ENCODE results near the gene MEX3A.

MEX3A gene

DNA sequence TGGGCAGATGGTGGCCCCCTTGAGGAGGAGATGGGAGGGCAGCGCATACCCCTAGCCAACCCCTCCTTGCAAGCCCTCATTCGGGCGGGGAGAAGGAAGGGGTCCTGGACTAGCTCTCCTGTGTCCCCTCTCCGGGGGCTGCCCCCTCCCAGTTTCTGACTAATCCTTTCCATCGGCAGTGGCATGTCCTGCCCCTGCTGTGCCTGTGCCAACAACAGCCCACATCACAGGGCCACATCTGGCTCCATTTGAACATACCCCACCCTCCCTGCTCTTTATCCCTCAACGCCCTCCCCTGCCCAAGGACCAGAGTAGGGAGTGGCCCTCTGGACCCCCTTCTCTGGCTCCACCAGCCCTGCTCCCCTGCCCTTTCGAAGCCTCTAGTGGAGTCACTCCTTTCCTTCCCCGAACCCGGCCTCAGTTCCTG lies 21.3 kb upstream of the MEX3A start:
- no peaks in the 10 kb centered on the region for H4K20me1 ChIP-seq (ENCODE audit: insufficient read depth, low read length)
- no peaks in the 10 kb centered on the region for H3K9me2 ChIP-seq (replicated peaks; ENCODE audit: insufficient read depth, low read length)
- TF ChIP-seq, protein P1, sequence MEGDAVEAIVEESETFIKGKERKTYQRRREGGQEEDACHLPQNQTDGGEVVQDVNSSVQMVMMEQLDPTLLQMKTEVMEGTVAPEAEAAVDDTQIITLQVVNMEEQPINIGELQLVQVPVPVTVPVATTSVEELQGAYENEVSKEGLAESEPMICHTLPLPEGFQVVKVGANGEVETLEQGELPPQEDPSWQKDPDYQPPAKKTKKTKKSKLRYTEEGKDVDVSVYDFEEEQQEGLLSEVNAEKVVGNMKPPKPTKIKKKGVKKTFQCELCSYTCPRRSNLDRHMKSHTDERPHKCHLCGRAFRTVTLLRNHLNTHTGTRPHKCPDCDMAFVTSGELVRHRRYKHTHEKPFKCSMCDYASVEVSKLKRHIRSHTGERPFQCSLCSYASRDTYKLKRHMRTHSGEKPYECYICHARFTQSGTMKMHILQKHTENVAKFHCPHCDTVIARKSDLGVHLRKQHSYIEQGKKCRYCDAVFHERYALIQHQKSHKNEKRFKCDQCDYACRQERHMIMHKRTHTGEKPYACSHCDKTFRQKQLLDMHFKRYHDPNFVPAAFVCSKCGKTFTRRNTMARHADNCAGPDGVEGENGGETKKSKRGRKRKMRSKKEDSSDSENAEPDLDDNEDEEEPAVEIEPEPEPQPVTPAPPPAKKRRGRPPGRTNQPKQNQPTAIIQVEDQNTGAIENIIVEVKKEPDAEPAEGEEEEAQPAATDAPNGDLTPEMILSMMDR (IDR thresholded peaks at IDR 0.05; ENCODE audit: low read length), result no peak
- TF ChIP-seq EZH2 (optimal IDR thresholded peaks at IDR 0.05; ENCODE audit: low read depth, low read length), result no peak
- TF ChIP-seq EZH2phosphoT487 (IDR thresholded peaks at IDR 0.05; ENCODE audit: low read length), result no peak
- H3K79me2 ChIP-seq (ENCODE audit: low read length), result no peaks in the 10 kb centered on the region
- H3F3A ChIP-seq (ENCODE audit: insufficient read depth, low read length), result peaks cover 17% of the 10 kb centered on the region; the same call in 1 of the 2 replicates
- H3K4me2 ChIP-seq (ENCODE audit: low read depth, low read length), result no peak overlapping the region
- H3K9ac ChIP-seq (ENCODE audit: low read length), result no peak overlapping the region
- no peak overlapping the region for H2AFZ ChIP-seq (ENCODE audit: low read length)
- no peak overlapping the region for H3K27ac ChIP-seq (ENCODE audit: low read length)
- DNase-seq, result no peak
- peaks cover 17% of the 10 kb centered on the region for H3K4me1 ChIP-seq (ENCODE audit: low read length)
- H3K36me3 ChIP-seq (replicated peaks; ENCODE audit: insufficient read depth, low read length), result no peaks in the 10 kb centered on the region
- H3K4me3 ChIP-seq (ENCODE audit: low read length), result no peak overlapping the region
- no peaks in the 10 kb centered on the region for H3K27me3 ChIP-seq (replicated peaks; ENCODE audit: insufficient read depth, low read length)
- H3K9me3 ChIP-seq (replicated peaks; ENCODE audit: insufficient read depth, low read length), result no peaks in the 10 kb centered on the region

GRCh38 chr1:156102633-156103511 lies 20.6 kb upstream of the MEX3A start:
- Histone ChIP-seq H3K9me2 (replicated peaks; ENCODE audit: insufficient read depth, low read length) (no peaks in the 10 kb centered on the region), H4K20me1 (ENCODE audit: insufficient read depth, low read length) (no peaks in the 10 kb centered on the region), H3K27me3 (replicated peaks; ENCODE audit: insufficient read depth, low read length) (no peaks in the 10 kb centered on the region), H3K9ac (ENCODE audit: low read length) (no peak overlapping the region), H2AFZ (ENCODE audit: low read length) (no peak overlapping the region), H3K36me3 (replicated peaks; ENCODE audit: insufficient read depth, low read length) (no peaks in the 10 kb centered on the region), H3K4me2 (ENCODE audit: low read depth, low read length) (no peak overlapping the region), H3F3A (ENCODE audit: insufficient read depth, low read length) (peaks cover 17% of the 10 kb centered on the region; the same call in 1 of the 2 replicates), H3K9me3 (replicated peaks; ENCODE audit: insufficient read depth, low read length) (no peaks in the 10 kb centered on the region), H3K4me3 (ENCODE audit: low read length) (no peak overlapping the region), H3K79me2 (ENCODE audit: low read length) (no peaks in the 10 kb centered on the region), H3K4me1 (ENCODE audit: low read length) (peaks cover 17% of the 10 kb centered on the region), H3K27ac (ENCODE audit: low read length) (no peak overlapping the region)
- TF ChIP-seq EZH2 (optimal IDR thresholded peaks at IDR 0.05; ENCODE audit: low read depth, low read length), result no peak
- no peak for TF ChIP-seq EZH2phosphoT487 (IDR thresholded peaks at IDR 0.05; ENCODE audit: low read length)
- TF ChIP-seq, protein P1 (IDR thresholded peaks at IDR 0.05; ENCODE audit: low read length), result no peak
- no peak for DNase-seq

- Histone ChIP-seq H2AFZ (ENCODE audit: low read length) (no peak overlapping the region), H3K9me2 (replicated peaks; ENCODE audit: insufficient read depth, low read length) (no peaks in the 10 kb centered on the region), H3F3A (ENCODE audit: insufficient read depth, low read length) (peaks cover 12% of the 10 kb centered on the region; the same call in 1 of the 2 replicates), H3K36me3 (replicated peaks; ENCODE audit: insufficient read depth, low read length) (no peaks in the 10 kb centered on the region), H3K4me2 (ENCODE audit: low read depth, low read length) (no peak overlapping the region), H3K79me2 (ENCODE audit: low read length) (no peaks in the 10 kb centered on the region), H3K4me1 (ENCODE audit: low read length) (peaks cover 18% of the 10 kb centered on the region), H3K9ac (ENCODE audit: low read length) (no peak overlapping the region), H3K4me3 (ENCODE audit: low read length) (no peak overlapping the region), H3K27ac (ENCODE audit: low read length) (no peak overlapping the region), H3K27me3 (replicated peaks; ENCODE audit: insufficient read depth, low read length) (no peaks in the 10 kb centered on the region), H3K9me3 (replicated peaks; ENCODE audit: insufficient read depth, low read length) (no peaks in the 10 kb centered on the region), H4K20me1 (ENCODE audit: insufficient read depth, low read length) (no peaks in the 10 kb centered on the region)
- no peak for DNase-seq
- no peak for TF ChIP-seq EZH2phosphoT487 (IDR thresholded peaks at IDR 0.05; ENCODE audit: low read length)
- TF ChIP-seq, protein P1 (IDR thresholded peaks at IDR 0.05; ENCODE audit: low read length), result no peak
Observed at GRCh38 chr1:156101880-156102279, 19.6 kb upstream of the MEX3A start.

Measured in MM.1S (cell line).